Measurements from ENCODE around the gene RBBP6. TPM values are rescaled to one million over a fixed set of nuclear protein-coding genes. Genes with fewer than 3 reads are reported as not detected.
"Not testable (repeated sequence)": the region's sequence is repeated elsewhere in the genome, so short reads cannot be mapped to it uniquely, and the experiment has no call there.

Gene RBBP6
- total RNA-seq: 10 to 100 TPM; 38.5 to 67.5 (median 58.5) TPM

- H3K4me3 ChIP-seq: peak within 1 kb of the TSS; percentile 92 to 100 (median 96)
- peak; percentile 95 for DNase-seq
- whole genome bisulfite sequencing, 2 donors (ENCODE audit: low coverage in 1 of 2): 1% methylated on average over 48 of the region's 68 CpGs; no CpG with 5 or more reads in 1 of the 2 donors
- in situ Hi-C loops (cut with MboI; ENCODE audit: low pct_ligation_motif_present in 1 of 4, low pct_unique_long_range_greater_than_20kb in 1 of 4, low sequenced_read_pairs in 3 of 4) (loop anchor here in 2 of 4 donors (25.0 kb wide), 2 partner anchors 573 to 698 kb away; partner anchors contain the start of gene LCMT1 (in 1 of the 2)), intact Hi-C loops (cut with DNase I; ENCODE audit: low total_unique reads) (no loop called here)
- TF ChIP-seq POLR2A (IDR thresholded peaks at IDR 0.05) (peak; percentile 99), CTCF (IDR thresholded peaks at IDR 0.05) (peak in 4 of 5 experiments; percentile 1 to 60 (median 25)), POLR2AphosphoS5 (IDR thresholded peaks at IDR 0.05) (peak; percentile 99 to 100 (median 99)), EP300 (IDR thresholded peaks at IDR 0.05; ENCODE audit: low read depth) (peak; percentile 37)
- H3K4me1 ChIP-seq: peaks cover 19 to 34% (median 27%) of the 10 kb centered on the region in 4 donors
- no peaks in the 10 kb centered on the region for H3K36me3 ChIP-seq
- no peaks in the 10 kb centered on the region for H3K27me3 ChIP-seq
- H3K27ac ChIP-seq: peak within 1 kb of the TSS; percentile 100
- H3K9me3 ChIP-seq: no peaks in the 10 kb centered on the region
Measured at GRCh38 chr16:24539295-24539849, at the start of gene RBBP6. RBBP6 (plus strand) TSS chr16:24539566; CDS start chr16:24540627, 1,061 bp downstream.

GRCh38 chr16:24490866-24491265, 48.5 kb upstream of the RBBP6 start:
- in situ Hi-C loops (cut with MboI; ENCODE audit: low pct_ligation_motif_present in 1 of 4, low pct_unique_long_range_greater_than_20kb in 1 of 4, low sequenced_read_pairs in 3 of 4): no loop called here

GRCh38 chr16:24491731-24492130, 47.6 kb upstream of the RBBP6 start:
- in situ Hi-C loops (cut with MboI; ENCODE audit: low pct_ligation_motif_present in 1 of 4, low pct_unique_long_range_greater_than_20kb in 1 of 4, low sequenced_read_pairs in 3 of 4): no loop called here

More at GRCh38 chr16:24490866-24491265, 48.5 kb upstream of the RBBP6 start:
- Histone ChIP-seq H3K4me1 (no peaks in the 10 kb centered on the region), H3K4me3 (no peak overlapping the region), H3K27ac (no peak overlapping the region), H3K27me3 (peaks cover 3% of the 10 kb centered on the region), H3K9me3 (no peaks in the 10 kb centered on the region), H3K36me3 (no peaks in the 10 kb centered on the region)
- TF ChIP-seq EP300 (IDR thresholded peaks at IDR 0.05; ENCODE audit: low read depth): no peak
- no peak for TF ChIP-seq CTCF (IDR thresholded peaks at IDR 0.05)
- TF ChIP-seq POLR2AphosphoS5 (IDR thresholded peaks at IDR 0.05): no peak
- TF ChIP-seq POLR2A (IDR thresholded peaks at IDR 0.05): no peak
- no peak for DNase-seq
- 79 to 86% methylated on average over 1 to 2 of the region's 2 CpGs for WGBS, 2 donors (ENCODE audit: low coverage in 1 of 2)
- intact Hi-C loops (cut with DNase I; ENCODE audit: low total_unique reads): no loop called here

GRCh38 chr16:24493821-24494220, 45.5 kb upstream of the RBBP6 start:
- 75 to 80% methylated on average over 7 of the region's 7 CpGs for WGBS, 2 donors (ENCODE audit: low coverage in 1 of 2)
- intact Hi-C loops (cut with DNase I; ENCODE audit: low total_unique reads): no loop called here

More at GRCh38 chr16:24491731-24492130, 47.6 kb upstream of the RBBP6 start:
- DNase-seq: no peak
- Histone ChIP-seq H3K27ac (no peak overlapping the region), H3K36me3 (no peaks in the 10 kb centered on the region), H3K4me3 (no peak overlapping the region), H3K9me3 (no peaks in the 10 kb centered on the region), H3K4me1 (no peaks in the 10 kb centered on the region), H3K27me3 (peaks cover 3% of the 10 kb centered on the region)
- no peak for TF ChIP-seq CTCF (IDR thresholded peaks at IDR 0.05)
- no peak for TF ChIP-seq POLR2A (IDR thresholded peaks at IDR 0.05)
- TF ChIP-seq EP300 (IDR thresholded peaks at IDR 0.05; ENCODE audit: low read depth): no peak
- TF ChIP-seq POLR2AphosphoS5 (IDR thresholded peaks at IDR 0.05): no peak
- WGBS, 2 donors (ENCODE audit: low coverage in 1 of 2): 72 to 78% methylated on average over 1 to 2 of the region's 2 CpGs
- intact Hi-C loops (cut with DNase I; ENCODE audit: low total_unique reads): no loop called here

GRCh38 chr16:24495207-24495606, 44.2 kb upstream of the RBBP6 start:
- H3K27me3 ChIP-seq, DNase-seq: not testable (repeated sequence)

More at GRCh38 chr16:24493821-24494220, 45.5 kb upstream of the RBBP6 start:
- Histone ChIP-seq H3K36me3 (no peaks in the 10 kb centered on the region), H3K27me3 (peaks cover 3% of the 10 kb centered on the region), H3K9me3 (no peaks in the 10 kb centered on the region), H3K27ac (no peak overlapping the region), H3K4me1 (no peaks in the 10 kb centered on the region), H3K4me3 (no peak overlapping the region)
- TF ChIP-seq EP300 (IDR thresholded peaks at IDR 0.05; ENCODE audit: low read depth) (no peak), POLR2A (IDR thresholded peaks at IDR 0.05) (no peak), POLR2AphosphoS5 (IDR thresholded peaks at IDR 0.05) (no peak), CTCF (IDR thresholded peaks at IDR 0.05) (no peak)
- in situ Hi-C loops (cut with MboI; ENCODE audit: low pct_ligation_motif_present in 1 of 4, low pct_unique_long_range_greater_than_20kb in 1 of 4, low sequenced_read_pairs in 3 of 4): no loop called here
- no peak for DNase-seq

More at GRCh38 chr16:24495207-24495606, 44.2 kb upstream of the RBBP6 start:
- WGBS, 2 donors (ENCODE audit: low coverage in 1 of 2): 66 to 75% methylated on average over 4 to 9 of the region's 9 CpGs
- in situ Hi-C loops (cut with MboI; ENCODE audit: low pct_ligation_motif_present in 1 of 4, low pct_unique_long_range_greater_than_20kb in 1 of 4, low sequenced_read_pairs in 3 of 4); H3K27ac ChIP-seq; H3K4me3 ChIP-seq; H3K9me3 ChIP-seq; H3K4me1 ChIP-seq; intact Hi-C loops (cut with DNase I; ENCODE audit: low total_unique reads); H3K36me3 ChIP-seq: not testable (repeated sequence)
